NB4 (cell line): ENCODE data around the gene FUT7.

Experiments used
- MYC ChIP-seq: IDR thresholded peaks from 2 replicates; pipeline ENCODE4 v1.6.1; 2011; ENCODE audit warnings: low read depth, low read length
- POLR2A ChIP-seq: IDR thresholded peaks from 2 replicates; pipeline ENCODE4 v1.6.1; 2011; ENCODE audit warnings: mild to moderate bottlenecking; ENCODE audit not compliant: insufficient read length; ENCODE audit errors: extremely low read depth
- TF ChIP-seq, protein P1 (sequence below): IDR thresholded peaks from one replicate; pipeline ENCODE4 v1.5.1; 2012; ENCODE audit warnings: low read depth, low read length
- TF ChIP-seq, protein P2 (sequence below): IDR thresholded peaks from 2 replicates; pipeline ENCODE4 v1.6.1; 2011; ENCODE audit warnings: low read depth, low read length

DNA sequence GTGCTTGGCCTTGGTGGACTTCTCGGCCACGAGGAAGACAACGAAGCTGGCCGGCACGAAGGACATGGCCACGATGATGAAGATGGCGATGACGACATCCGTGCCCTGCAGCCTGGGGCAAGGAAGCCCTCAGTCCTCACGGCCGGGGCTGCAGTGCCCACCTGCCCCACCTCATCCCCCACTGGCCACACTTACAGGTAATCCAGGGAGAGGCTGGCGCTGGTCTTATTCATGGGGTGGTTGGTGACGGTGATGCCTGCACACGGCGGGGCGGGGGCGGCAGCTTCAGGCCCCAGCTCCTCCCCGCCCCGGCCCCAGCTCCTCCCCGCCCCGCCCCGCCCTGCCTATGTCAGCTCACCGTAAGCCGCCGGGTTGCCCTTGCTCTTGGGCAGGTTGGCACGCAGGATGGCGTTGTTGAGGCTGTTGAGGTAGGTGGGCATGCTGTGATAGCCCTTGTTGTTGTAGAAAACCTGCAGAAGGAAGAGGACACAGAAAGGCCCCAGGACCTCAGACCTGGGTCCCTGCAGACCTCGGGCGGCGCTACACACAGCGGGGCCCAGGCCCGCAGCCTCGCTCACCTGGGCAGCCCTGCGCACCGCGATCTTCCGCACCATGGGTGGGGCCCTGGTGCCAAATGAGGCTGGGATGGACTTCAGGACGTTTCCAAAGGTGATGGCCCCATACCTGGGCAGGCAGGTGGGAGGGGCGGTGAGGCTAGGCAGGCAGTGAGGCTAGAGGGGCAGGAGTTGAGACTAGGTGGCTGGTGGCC is 19.8 kb downstream of the FUT7 start:
- TF ChIP-seq, protein P1, sequence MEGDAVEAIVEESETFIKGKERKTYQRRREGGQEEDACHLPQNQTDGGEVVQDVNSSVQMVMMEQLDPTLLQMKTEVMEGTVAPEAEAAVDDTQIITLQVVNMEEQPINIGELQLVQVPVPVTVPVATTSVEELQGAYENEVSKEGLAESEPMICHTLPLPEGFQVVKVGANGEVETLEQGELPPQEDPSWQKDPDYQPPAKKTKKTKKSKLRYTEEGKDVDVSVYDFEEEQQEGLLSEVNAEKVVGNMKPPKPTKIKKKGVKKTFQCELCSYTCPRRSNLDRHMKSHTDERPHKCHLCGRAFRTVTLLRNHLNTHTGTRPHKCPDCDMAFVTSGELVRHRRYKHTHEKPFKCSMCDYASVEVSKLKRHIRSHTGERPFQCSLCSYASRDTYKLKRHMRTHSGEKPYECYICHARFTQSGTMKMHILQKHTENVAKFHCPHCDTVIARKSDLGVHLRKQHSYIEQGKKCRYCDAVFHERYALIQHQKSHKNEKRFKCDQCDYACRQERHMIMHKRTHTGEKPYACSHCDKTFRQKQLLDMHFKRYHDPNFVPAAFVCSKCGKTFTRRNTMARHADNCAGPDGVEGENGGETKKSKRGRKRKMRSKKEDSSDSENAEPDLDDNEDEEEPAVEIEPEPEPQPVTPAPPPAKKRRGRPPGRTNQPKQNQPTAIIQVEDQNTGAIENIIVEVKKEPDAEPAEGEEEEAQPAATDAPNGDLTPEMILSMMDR: no peak
- TF ChIP-seq MYC: no peak
- no peak for TF ChIP-seq POLR2A
- TF ChIP-seq, protein P2, sequence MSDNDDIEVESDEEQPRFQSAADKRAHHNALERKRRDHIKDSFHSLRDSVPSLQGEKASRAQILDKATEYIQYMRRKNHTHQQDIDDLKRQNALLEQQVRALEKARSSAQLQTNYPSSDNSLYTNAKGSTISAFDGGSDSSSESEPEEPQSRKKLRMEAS: no peak
